IPS-18c (cell line): Measurements from ENCODE around the gene GABRG3.

ENCODE experiments used
- H3K4me3 ChIP-seq: 2 replicates; pipeline ENCODE4 v1.7.0; 2013; ENCODE audit warnings: low read depth, mild to moderate bottlenecking, low read length, moderate library complexity; ENCODE audit not compliant: insufficient read depth
- H3K9me3 ChIP-seq: one replicate; pipeline ENCODE4 v1.6.1; 2013; ENCODE audit warnings: mild to moderate bottlenecking, low read length, moderate library complexity; ENCODE audit not compliant: control insufficient read depth, insufficient read depth

Gene GABRG3

DNA sequence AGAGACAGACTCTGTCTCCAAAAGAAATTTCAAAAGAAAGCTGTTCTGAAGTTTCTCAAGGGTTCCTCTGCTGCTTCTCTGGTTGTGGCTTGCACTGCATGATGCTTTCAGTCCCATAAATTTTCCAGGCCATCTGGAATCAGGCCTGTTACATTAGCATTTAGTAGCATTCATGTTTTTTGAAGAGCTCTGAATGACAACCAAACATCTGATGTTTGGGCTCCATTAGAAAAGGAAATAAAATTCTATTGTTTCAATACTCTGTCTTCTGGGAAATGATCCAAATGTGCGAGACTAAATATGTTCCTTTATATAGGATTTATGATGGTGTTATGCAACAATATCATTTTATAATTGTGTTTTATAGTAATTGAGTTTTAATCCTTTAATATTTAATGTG lies 455.8 kb downstream of the GABRG3 start:
- Histone ChIP-seq H3K4me3 (no peak overlapping the region), H3K9me3 (no peaks in the 10 kb centered on the region)

DNA sequence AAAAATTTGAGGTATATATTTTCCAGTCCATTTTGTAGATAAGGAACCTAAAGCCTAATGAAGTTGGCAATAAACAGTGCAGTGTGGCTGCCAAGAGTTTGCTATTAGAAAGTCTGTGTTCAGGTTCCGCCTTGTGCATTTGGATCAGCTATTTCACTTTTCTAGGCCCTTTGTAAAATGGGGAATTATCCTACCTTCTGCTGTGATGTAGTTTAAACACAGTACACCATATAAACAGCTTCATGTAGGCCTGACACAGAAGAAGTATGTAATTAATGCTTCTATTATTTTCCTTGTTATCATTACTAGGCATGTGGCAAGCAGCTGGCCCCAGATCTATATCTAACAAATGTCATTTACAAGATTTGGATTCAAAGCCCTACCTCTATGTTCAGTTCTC lies 456.3 kb downstream of the GABRG3 start:
- Histone ChIP-seq H3K4me3 (no peak overlapping the region), H3K9me3 (no peaks in the 10 kb centered on the region)

DNA sequence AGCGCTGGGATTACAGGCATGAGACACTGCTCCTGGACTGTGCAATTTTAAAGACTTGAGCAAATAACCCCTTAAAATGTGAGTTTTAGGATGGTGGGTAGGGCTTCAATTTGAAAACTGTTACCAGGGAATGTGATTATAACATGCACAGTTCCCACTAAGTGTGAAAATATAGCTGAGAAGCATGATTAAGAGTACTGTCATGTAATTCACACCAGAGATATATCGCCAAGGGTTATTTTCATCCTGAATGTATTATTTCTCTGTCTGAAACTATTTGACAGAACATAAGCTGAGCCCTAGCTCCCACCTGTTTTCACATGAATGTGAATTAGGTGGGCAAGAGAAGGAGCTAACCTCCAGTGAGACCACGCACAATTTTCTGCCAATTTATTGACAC lies 457.2 kb downstream of the GABRG3 start:
- no peak overlapping the region for H3K4me3 ChIP-seq
- no peaks in the 10 kb centered on the region for H3K9me3 ChIP-seq

DNA sequence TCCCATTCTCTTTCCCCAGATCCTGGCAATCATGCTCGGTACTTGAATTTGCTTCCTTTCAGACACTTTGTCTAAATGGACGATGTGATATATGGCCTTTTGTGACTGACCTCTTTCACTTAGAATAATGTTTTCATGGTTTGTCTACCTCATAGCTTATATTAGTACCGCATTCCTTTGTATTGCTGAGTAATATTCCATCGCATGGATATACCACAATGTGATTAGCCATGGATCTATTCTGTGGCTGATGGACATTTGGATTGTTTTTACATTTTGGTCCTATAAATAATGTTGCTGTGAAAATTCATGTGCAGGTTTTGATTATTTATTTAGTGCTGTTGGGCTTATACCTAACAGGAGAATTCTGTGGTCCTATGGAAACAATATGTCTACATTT lies 458.6 kb downstream of the GABRG3 start:
- Histone ChIP-seq H3K9me3 (no peaks in the 10 kb centered on the region), H3K4me3 (no peak overlapping the region)

DNA sequence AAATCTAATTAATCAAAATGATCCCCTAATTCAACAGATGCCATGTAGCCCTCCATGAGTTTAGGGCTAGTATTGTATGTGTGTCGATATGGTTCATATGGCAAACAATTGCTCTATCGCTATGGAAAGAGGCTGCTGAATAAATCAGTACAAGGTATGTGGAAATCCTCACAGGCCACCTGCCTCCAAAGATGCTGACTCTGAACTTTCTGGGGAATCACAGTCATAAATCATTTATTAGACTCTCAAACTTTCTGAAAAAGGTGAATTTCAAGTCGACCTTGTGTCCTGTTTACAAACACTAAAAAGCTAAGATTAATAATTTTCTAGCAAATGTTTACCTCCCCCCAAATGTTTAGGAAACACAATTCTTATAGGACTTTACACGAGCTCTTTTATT lies 462.6 kb downstream of the GABRG3 start:
- no peak overlapping the region for H3K4me3 ChIP-seq
- H3K9me3 ChIP-seq = no peaks in the 10 kb centered on the region

DNA sequence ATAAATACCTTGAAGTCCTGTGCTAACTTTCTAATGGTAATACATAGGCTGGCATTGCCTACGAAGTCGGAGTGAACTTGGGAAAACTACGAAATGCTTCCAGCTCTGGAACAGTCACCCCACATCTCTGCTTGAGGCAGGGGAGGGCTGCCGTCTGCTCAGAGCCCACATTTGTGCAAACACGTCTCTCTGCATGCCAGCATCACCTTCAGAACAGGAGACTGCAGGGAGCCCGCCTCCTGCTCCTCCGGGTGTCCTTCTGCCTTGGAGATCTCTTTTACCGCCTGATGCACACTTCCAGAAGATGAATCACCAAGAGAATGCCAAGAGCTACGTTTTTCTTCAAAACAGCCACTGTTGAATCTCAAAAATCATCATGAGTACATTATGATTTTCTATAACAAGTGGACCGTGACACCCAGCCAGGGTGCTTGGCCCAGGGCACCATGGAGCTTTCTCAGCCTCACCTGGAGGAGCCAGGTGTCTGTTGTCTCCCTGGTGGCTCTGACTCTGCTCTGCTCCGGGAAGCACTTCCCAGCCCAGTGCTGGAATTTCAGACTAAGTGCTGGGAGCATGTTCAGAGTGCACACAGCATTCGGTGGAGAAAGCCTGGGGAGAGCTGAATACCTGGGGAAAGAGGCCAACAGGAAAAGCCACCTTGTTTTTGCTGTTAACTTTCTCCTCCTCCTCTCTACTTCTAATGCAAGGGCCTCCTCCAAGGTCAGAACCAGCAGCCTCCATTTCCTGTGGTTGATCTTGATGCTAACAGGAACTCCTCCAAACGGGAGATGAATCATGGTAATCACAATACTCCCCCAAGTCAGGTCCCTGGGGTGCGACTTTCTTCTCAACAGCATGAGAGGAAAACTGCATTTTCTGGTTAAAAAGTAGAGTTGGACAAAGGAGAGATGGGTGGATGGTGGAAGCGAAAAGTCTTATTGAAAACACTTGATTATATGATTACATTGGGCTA lies 467.7 kb downstream of the GABRG3 start:
- H3K4me3 ChIP-seq = no peak overlapping the region
- no peaks in the 10 kb centered on the region for H3K9me3 ChIP-seq

DNA sequence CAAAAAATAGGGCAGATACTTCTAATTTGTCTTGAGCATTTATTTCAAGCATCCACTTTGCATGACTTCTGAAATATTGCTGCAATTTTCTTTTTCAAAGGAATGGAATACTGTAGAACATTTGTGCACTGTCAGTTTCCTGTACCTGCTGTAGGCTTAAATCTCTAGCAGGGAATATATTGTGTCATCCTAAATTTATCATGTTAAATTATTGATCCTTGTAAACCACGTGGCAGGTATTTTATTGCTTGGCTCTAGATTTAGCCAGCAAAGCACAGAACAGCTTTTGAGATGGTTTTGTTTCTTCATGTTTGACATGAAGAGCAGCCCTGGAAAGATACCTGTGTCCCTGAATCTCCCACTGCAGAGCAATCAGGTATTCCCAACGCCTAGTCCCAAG lies 470.1 kb downstream of the GABRG3 start:
- Histone ChIP-seq H3K9me3 (no peaks in the 10 kb centered on the region), H3K4me3 (no peak overlapping the region)

DNA sequence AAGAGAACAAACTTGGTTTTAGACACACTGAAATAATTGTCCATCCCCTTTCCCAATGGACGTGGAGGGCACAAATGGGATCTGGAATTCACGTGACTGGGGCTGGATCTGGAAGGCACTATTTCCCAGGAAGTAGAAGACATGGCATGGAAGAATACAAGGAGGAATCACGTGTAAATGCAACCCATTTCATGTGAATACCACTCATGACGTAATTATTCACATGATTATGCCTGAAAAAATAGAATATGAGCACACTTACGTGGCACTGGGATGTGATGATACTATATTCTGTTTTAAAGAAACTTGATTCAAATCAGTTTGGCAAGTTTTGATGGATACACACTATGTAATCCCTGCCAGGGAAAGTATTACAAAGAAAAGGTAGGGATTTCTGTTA lies 477.3 kb downstream of the GABRG3 start:
- Histone ChIP-seq H3K9me3 (no peaks in the 10 kb centered on the region), H3K4me3 (no peak overlapping the region)

DNA sequence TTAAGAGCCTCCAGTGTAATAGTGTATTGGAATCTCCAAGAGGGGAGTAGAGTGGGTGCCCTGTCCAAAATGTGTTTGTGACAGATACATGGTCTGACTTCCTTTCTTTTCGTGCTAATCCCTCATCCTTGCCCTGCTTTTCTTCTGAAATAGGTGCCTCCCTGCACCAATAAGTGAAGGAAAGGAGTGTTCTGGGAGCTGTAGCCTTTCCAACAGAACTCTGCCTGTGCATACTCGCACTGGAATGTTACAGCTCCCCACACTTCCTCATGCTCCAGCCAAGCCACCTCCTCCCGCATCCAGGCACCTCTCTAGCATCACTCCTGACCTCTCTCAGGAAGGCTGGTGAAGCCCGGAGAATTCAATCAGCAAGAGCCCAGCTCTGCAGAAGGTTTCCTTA lies 478.0 kb downstream of the GABRG3 start:
- no peak overlapping the region for H3K4me3 ChIP-seq
- H3K9me3 ChIP-seq = no peaks in the 10 kb centered on the region

DNA sequence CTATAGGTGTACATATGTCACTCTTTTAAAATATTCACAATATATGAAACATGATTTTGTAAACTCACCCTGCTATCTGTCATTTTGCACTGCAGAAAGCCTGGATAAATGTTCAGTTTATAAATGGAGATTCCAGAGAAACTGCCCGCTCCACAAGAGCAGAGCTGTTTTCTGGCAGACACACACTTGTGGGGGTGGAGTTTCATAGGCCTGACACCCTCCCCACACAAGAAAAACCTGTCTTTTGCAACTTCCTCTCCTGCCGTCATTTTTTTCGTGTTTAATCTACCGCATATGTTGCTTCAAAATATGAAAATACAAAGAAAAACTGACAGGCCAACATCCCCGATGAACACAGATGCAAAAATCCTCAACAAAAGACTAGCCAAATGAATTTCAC lies 479.0 kb downstream of the GABRG3 start:
- H3K4me3 ChIP-seq = no peak overlapping the region
- no peaks in the 10 kb centered on the region for H3K9me3 ChIP-seq

DNA sequence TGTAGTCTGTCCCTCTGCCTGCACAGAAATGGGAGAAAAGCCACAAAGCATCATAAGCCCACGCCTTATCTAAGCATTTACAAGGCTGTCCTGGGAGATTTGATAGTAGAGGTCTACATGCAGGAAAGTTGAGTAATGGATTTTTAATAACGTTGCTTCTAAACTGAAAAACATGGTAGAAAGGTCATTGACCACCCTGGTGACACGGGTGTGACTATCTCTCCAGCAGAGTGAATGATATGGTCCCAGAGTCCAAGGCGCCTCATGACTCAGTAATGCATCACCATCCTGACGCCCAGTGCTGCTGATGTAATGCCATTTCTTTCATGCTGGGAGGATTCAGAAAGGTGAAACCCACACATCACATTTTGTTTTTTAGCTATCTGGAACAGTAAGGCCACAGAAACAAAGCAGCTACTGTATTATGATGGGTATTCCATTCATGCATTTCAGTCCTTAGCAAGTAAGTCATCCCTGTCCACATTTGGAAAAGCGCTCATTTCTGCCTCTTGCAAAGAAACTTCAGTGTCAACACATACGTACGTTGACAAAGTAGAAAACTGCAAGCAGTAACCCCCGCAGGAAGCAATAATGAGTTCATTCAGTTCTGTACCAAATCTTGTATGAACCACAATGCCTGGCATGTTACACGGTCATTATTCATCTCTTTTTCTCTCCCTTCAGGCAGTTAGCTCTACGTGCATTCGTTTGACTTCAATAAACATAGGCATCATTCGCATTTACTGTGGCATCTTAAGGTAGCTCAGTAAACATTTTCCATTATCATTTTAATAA lies 483.5 kb downstream of the GABRG3 start:
- H3K4me3 ChIP-seq = no peak overlapping the region
- no peaks in the 10 kb centered on the region for H3K9me3 ChIP-seq

DNA sequence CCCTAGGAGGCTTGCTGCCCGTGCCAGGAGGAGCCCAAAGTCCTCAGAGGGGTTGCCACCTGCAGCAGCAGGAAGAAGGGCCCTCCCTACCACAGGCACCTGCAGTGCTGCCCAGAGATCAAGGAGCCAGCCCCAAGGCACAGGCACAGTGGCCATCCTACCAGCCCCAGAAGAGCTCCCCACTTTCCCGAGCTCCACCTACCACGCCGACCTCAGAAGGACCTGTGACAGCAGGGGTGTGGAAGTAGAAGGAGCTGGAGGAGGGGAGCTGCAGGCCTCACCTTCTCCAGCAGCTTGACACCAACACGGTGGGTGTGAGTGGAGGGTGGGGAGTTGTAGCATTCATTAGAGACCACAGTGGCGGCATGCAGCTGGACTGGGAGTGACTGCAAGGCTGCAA lies 485.8 kb downstream of the GABRG3 start:
- Histone ChIP-seq H3K9me3 (no peaks in the 10 kb centered on the region), H3K4me3 (no peak overlapping the region)

DNA sequence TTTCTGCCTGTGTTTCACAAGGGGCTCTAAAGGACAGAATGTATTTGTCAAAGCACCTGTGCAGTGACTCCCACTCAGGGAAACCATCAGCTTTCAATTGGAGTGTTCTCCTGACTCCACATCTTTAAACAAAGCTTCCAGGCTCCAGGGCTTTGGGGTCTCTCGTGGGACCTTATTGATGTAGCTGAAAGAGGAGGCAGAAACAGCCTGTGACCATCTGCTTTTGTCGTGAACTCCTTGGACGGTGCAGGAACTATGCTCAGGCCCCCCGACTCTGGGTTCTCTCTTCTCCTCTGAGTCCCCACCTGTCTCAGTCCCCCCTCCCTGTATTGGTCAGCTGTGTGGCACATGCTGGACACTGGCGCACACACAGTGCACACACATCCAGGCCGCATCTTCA lies 486.8 kb downstream of the GABRG3 start:
- no peak overlapping the region for H3K4me3 ChIP-seq
- no peaks in the 10 kb centered on the region for H3K9me3 ChIP-seq

DNA sequence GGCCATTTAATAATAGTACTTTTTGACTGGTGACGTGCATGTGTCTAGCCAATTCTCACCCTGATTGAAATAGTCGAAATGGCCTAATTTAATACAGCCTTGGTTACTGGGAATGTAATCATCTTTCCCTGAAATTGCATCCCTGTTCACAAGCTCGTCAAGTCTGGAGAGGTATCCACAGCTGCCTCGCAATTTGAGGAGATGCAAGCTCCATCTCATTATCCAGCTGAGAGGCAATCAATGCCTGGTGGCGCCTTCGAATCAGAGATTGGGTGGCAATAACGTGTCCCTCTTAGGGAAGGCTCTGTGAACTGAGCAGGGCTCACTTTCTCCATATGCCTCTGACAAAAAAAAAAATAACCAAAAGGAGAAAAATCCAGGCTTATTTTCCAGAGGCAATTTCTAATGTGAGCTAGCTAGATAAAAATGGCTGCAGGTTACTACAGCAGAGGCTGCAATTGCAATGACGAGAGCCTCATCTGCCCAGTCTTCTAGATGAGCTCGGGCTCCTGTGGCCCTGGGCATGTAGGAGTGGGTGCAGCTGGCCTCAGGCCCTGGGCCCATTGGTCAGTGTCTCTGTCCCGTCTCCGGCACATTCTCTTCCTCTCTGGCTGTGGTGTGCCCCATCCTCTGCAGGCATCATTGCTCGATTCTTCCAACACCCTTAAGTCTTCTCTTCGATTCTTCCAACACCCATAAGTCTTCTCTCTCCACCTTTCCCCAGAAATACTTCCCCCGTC lies 487.5 kb downstream of the GABRG3 start:
- Histone ChIP-seq H3K9me3 (no peaks in the 10 kb centered on the region), H3K4me3 (no peak overlapping the region)

DNA sequence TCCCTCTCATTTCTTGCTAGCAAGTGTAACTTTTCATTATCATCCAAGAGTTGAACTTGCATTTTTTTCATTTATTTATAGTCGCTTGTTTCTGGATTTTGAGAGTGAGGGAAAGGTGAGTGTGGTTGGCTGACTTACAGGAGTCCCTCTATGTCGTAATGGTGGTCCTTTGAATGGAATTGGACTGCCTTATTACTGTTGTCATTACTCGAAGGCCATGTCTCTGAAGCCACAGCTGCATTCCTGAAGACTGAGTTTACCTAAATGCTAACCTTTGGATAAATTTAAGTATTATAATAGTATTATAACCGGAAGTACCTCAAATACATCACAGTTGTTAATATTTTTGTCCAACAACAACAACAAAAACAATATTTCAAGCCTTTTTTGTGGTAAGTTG lies 488.9 kb downstream of the GABRG3 start:
- H3K4me3 ChIP-seq = no peak overlapping the region
- H3K9me3 ChIP-seq = no peaks in the 10 kb centered on the region

DNA sequence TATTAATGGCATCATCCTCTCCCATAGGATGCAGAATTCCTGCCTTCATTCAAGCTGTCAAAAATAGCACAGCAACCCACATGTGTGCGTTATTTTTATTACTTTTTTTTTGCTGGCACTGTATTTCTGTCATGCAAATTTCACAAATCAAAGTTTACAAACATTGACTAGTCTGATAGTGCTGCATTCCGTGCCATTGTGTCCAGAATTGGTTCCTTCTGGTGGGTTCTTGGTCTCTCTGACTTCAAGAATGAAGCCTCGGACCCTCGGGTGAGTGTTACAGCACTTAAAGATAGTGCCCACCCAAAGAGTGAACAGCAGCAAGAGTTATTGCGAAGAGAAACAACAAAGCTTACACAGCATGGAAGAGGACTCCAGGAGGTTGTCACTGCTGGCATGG lies 490.2 kb downstream of the GABRG3 start:
- no peaks in the 10 kb centered on the region for H3K9me3 ChIP-seq

DNA sequence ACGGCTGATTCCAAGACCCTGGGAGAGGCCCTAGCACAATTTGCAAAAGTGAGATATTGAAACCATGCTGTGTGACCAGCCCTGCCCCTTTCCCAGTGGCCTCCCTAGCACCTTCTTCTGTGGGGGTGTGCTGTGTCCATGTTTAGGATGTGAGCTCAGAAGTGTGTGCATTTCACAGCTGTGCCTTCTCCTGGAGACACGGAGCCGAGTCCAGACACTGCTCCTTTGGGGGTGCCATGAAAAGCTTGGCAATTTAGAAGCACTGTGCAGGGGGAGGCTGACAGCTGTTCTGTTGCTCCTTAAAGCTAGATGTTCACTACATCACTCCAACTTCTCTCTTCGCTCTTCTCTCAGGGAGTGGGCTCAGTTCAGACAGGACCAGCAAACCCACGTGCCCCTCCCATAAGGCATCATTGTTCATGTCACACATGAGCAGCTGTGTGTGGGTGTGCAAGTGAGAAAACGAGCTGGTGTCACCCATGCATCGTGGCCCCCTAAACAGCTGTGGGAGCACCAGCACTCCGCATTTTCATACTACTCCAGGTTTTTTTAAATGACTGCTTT lies 492.6 kb downstream of the GABRG3 start:
- Histone ChIP-seq H3K9me3 (no peaks in the 10 kb centered on the region), H3K4me3 (no peak overlapping the region)

More for the DNA sequence above, 490.2 kb downstream of the GABRG3 start:
- H3K4me3 ChIP-seq = no peak overlapping the region
